Endothelial cell of umbilical vein (primary cell): ENCODE measurements around the gene VSIG10L2. TPM values are rescaled to one million over a fixed set of nuclear protein-coding genes. Genes with fewer than 3 reads are reported as not detected.

Experiments
- BruUV-seq: library from RNA; stranded (reverse); fragments of 400-500 nt; replicated peaks from 2 replicates; lab custom pipeline; 2021; lab: Mats Ljungman, UMichigan
- CTCF ChIA-PET: fragments of 300-600, 350-600 bp; sonication (Branson Sonifier 250); formaldehyde crosslinking; loops from one replicate; lab custom pipeline; 2021; ENCODE audit warnings: antibody characterized with exemption, inconsistent platforms; lab: Charles Lee
- POLR2A ChIA-PET: fragments of 300-600, 350-600 bp; sonication (Branson Sonifier 250); formaldehyde crosslinking; loops from one replicate; lab custom pipeline; 2021; ENCODE audit warnings: antibody characterized with exemption, inconsistent platforms; lab: Charles Lee
- DNase-seq: peaks from one replicate; pipeline ENCODE4 v3.0.0-alpha.2; 2011; ENCODE audit warnings: low read depth, low spot score
- FAIRE-seq: peaks from 2 replicates; lab custom pipeline; 2011; peaks lifted over from hg19 to GRCh38; lab: Jason Lieb, UNC
- H2AFZ ChIP-seq: 2 replicates; pipeline ENCODE4 v1.6.0; 2012; ENCODE audit warnings: low read depth, low read length, control low read depth, inconsistent platforms
- H3K27ac ChIP-seq: 2 replicates; pipeline ENCODE4 v1.5.1; 2011; ENCODE audit warnings: low read depth, mild to moderate bottlenecking, control low read depth, low read length, moderate library complexity; ENCODE audit not compliant: insufficient read depth
- H3K27me3 ChIP-seq, 2 experiments: 2 replicates each; pipeline versions ENCODE4 v1.6.0 to v1.6.1; 2011; ENCODE audit warnings: low read length in 2 of 2, mixed read lengths in 1 of 2; ENCODE audit not compliant: control insufficient read depth in 2 of 2, insufficient read depth in 2 of 2
- H3K36me3 ChIP-seq, 2 experiments: 2 replicates in 1 of 2; 3 replicates in 1 of 2; pipeline ENCODE4 v1.5.1; 2011; ENCODE audit warnings: low read length in 2 of 2, mild to moderate bottlenecking in 1 of 2, moderate library complexity in 1 of 2; ENCODE audit not compliant: control insufficient read depth in 2 of 2, insufficient read depth in 2 of 2; ENCODE audit errors: extremely low read depth in 1 of 2
- H3K4me1 ChIP-seq: 3 replicates; pipeline ENCODE4 v1.5.1; 2011; ENCODE audit warnings: mild to moderate bottlenecking, low read length; ENCODE audit not compliant: control insufficient read depth, insufficient read depth; ENCODE audit errors: extremely low read depth
- H3K4me2 ChIP-seq: 2 replicates; pipeline ENCODE4 v1.6.1; 2011; ENCODE audit warnings: low read length, control low read depth, mixed read lengths; ENCODE audit not compliant: insufficient read depth
- H3K4me3 ChIP-seq, 3 experiments: fragments of 200-600 bp in 1 of 3; sonication (generic), shearing (Covaris generic) in 1 of 3; replicated peaks in 1 of 3; 2 replicates each; pipeline ENCODE4 v1.5.1; 2011 to 2016; ENCODE audit warnings: control low read depth in 3 of 3, low read length in 3 of 3, mild to moderate bottlenecking in 2 of 3, inconsistent platforms in 1 of 3, low read depth in 1 of 3, moderate library complexity in 1 of 3; ENCODE audit not compliant: insufficient read depth in 1 of 3
- H3K79me2 ChIP-seq: 2 replicates; pipeline ENCODE4 v1.6.0; 2012; ENCODE audit warnings: low read length, inconsistent platforms; ENCODE audit not compliant: control insufficient read depth, insufficient read depth
- H3K9ac ChIP-seq: replicated peaks from 2 replicates; pipeline ENCODE3; 2011; ENCODE audit warnings: low read length, control low read depth; ENCODE audit not compliant: insufficient read depth; ENCODE audit errors: extremely low read depth
- H3K9me1 ChIP-seq: replicated peaks from 3 replicates; pipeline ENCODE4 v1.6.0; 2011; ENCODE audit warnings: mild to moderate bottlenecking, low read length; ENCODE audit not compliant: control insufficient read depth, insufficient read depth; ENCODE audit errors: extremely low read depth
- H3K9me3 ChIP-seq: replicated peaks from 2 replicates; pipeline ENCODE4 v1.5.1; 2012; ENCODE audit warnings: low read length, inconsistent platforms; ENCODE audit not compliant: control insufficient read depth, insufficient read depth
- H4K20me1 ChIP-seq: replicated peaks from 2 replicates; pipeline ENCODE3; 2011; ENCODE audit warnings: mild to moderate bottlenecking, low read length; ENCODE audit not compliant: control insufficient read depth, insufficient read depth; ENCODE audit errors: extremely low read depth
- EZH2 ChIP-seq: IDR thresholded peaks from 2 replicates; pipeline ENCODE4 v1.6.1; 2012; ENCODE audit warnings: borderline replicate concordance, low read depth, mild to moderate bottlenecking, moderate library complexity, low read length, inconsistent platforms; ENCODE audit not compliant: severe bottlenecking
- FOS ChIP-seq: IDR thresholded peaks from 2 replicates; pipeline ENCODE4 v1.6.1; 2011; ENCODE audit warnings: mild to moderate bottlenecking, low read length, moderate library complexity, borderline replicate concordance; ENCODE audit not compliant: insufficient read depth
- GATA2 ChIP-seq: IDR thresholded peaks from 2 replicates; pipeline ENCODE4 v1.7.0; 2011; ENCODE audit warnings: low read depth, mild to moderate bottlenecking, moderate library complexity, mixed read lengths, low read length; ENCODE audit not compliant: insufficient read length, insufficient read depth
- JUN ChIP-seq: IDR thresholded peaks from 2 replicates; pipeline ENCODE4 v1.6.1; 2011; ENCODE audit warnings: borderline replicate concordance, low read depth; ENCODE audit not compliant: insufficient read length, insufficient read depth
- MYC ChIP-seq: IDR thresholded peaks from one replicate; pipeline ENCODE4 v1.6.1; 2011; ENCODE audit warnings: mild to moderate bottlenecking, low read depth, low read length
- POLR2A ChIP-seq: IDR thresholded peaks from 2 replicates; pipeline ENCODE4 v1.6.1; 2012; ENCODE audit warnings: low read depth, mild to moderate bottlenecking, control low read depth, low read length
- POLR2AphosphoS5 ChIP-seq: IDR thresholded peaks from 2 replicates; pipeline ENCODE4 v1.6.1; 2012; ENCODE audit warnings: low read depth, mild to moderate bottlenecking, control low read depth, low read length, moderate library complexity; ENCODE audit not compliant: insufficient read depth
- dilution Hi-C: fragments of 300-500 bp; cut with MboI; formaldehyde crosslinking; loops from one replicate; pipeline ENCODE4 v1.15.0; 2019; ENCODE audit warnings: low sequenced_read_pairs; ENCODE audit not compliant: extremely low pct_ligation_motif_present
- intact Hi-C: fragments of 100-400 bp; cut with micrococcal nuclease; formaldehyde crosslinking; loops from one replicate; pipeline ENCODE4 v1.10.0; 2022
- polyA plus RNA-seq, 4 experiments: library from polyadenylated mRNA; depleted of rRNA in 3 of 4; stranded (reverse) in 3 of 4; unstranded in 1 of 4; fragments of >200 nt; gene quantifications; 2 replicates each; pipeline versions ENCODE4 v1.2.1 to v1.2.3, GENCODE V29; 2011 to 2012; ENCODE audit warnings: missing spikeins in 1 of 4
- total RNA-seq: library from RNA; stranded (reverse); gene quantifications from 2 replicates; pipeline ENCODE4 v1.2.3, GENCODE V29; 2021
- TF ChIP-seq, protein P1 (sequence below), 2 donors: IDR thresholded peaks; 1 replicate in 1 of 2; 2 replicates in 1 of 2; pipeline ENCODE4 v1.5.1; 2011; ENCODE audit warnings: low read length in 2 of 2, mild to moderate bottlenecking in 2 of 2, moderate library complexity in 2 of 2, control low read depth in 1 of 2, inconsistent platforms in 1 of 2, low read depth in 1 of 2; ENCODE audit not compliant: insufficient read depth in 1 of 2; ENCODE audit errors: extremely low read depth in 1 of 2
- TF ChIP-seq, protein P2 (sequence below): IDR thresholded peaks from 2 replicates; pipeline ENCODE4 v1.6.1; 2011; ENCODE audit not compliant: insufficient read depth, insufficient read length

The VSIG10L2 gene
- total and polyA plus RNA-seq, 2 donors (not counting 3 experiments of a cell fraction or from before 2014, with no cell fraction given): not detected

- Histone ChIP-seq H3K79me2 (no peaks in the 10 kb centered on the region), H3K27ac (no peak overlapping the region), H3K4me3 (no peak overlapping the region), H3K4me2 (no peak overlapping the region), H3K9ac (no peak overlapping the region), H3K4me1 (no peaks in the 10 kb centered on the region), H3K9me1 (no peaks in the 10 kb centered on the region), H4K20me1 (no peaks in the 10 kb centered on the region), H3K27me3 (no peaks in the 10 kb centered on the region), H3K36me3 (no peaks in the 10 kb centered on the region), H2AFZ (no peak overlapping the region), H3K9me3 (no peaks in the 10 kb centered on the region)
- TF ChIP-seq JUN (no peak), POLR2A (no peak), GATA2 (no peak), FOS (no peak), POLR2AphosphoS5 (no peak), EZH2 (no peak), MYC (no peak)
- TF ChIP-seq, protein P1, sequence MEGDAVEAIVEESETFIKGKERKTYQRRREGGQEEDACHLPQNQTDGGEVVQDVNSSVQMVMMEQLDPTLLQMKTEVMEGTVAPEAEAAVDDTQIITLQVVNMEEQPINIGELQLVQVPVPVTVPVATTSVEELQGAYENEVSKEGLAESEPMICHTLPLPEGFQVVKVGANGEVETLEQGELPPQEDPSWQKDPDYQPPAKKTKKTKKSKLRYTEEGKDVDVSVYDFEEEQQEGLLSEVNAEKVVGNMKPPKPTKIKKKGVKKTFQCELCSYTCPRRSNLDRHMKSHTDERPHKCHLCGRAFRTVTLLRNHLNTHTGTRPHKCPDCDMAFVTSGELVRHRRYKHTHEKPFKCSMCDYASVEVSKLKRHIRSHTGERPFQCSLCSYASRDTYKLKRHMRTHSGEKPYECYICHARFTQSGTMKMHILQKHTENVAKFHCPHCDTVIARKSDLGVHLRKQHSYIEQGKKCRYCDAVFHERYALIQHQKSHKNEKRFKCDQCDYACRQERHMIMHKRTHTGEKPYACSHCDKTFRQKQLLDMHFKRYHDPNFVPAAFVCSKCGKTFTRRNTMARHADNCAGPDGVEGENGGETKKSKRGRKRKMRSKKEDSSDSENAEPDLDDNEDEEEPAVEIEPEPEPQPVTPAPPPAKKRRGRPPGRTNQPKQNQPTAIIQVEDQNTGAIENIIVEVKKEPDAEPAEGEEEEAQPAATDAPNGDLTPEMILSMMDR (IDR thresholded peaks at IDR 0.05; ENCODE audit: extremely low read depth in 1 of 2, insufficient read depth in 1 of 2, low read depth in 1 of 2, low read length in 2 of 2): no peak
- TF ChIP-seq, protein P2, sequence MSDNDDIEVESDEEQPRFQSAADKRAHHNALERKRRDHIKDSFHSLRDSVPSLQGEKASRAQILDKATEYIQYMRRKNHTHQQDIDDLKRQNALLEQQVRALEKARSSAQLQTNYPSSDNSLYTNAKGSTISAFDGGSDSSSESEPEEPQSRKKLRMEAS: no peak
- ChIA-PET CTCF (interaction anchor here (1.2 to 1.7 kb wide), 2 partner anchors 9 to 244 kb away, joined by 3 to 4 read pairs; no protein-coding TSS in a partner anchor), POLR2A (no interaction called here)
- FAIRE-seq (no peak), DNase-seq (no peak)
- BruUV-seq: no TSS peak
- intact Hi-C loops (no loop called here), dilution Hi-C loops (no loop called here)
These were observed 3.7 kb downstream of the VSIG10L2 start for GRCh38 chr11:125949271-125950177.
